Stomach smooth muscle (tissue), 2 donors: ENCODE measurements around the gene GOT1.

ENCODE experiments used
- H3K27ac ChIP-seq: one replicate; pipeline ENCODE4 v1.7.0; 2013; ENCODE audit warnings: mild to moderate bottlenecking, low read length, inconsistent platforms
- H3K27me3 ChIP-seq, 2 donors: one replicate each; pipeline ENCODE4 v1.7.0; 2013; ENCODE audit warnings: low read length in 2 of 2; ENCODE audit not compliant: insufficient read depth in 2 of 2, control insufficient read depth in 1 of 2
- H3K36me3 ChIP-seq, 2 donors: one replicate each; pipeline ENCODE4 v1.7.0; 2013; ENCODE audit warnings: low read length in 2 of 2; ENCODE audit not compliant: control insufficient read depth in 2 of 2, insufficient read depth in 2 of 2
- H3K4me1 ChIP-seq: one replicate; pipeline ENCODE4 v1.7.0; 2013; ENCODE audit warnings: low read length; ENCODE audit not compliant: control insufficient read depth, insufficient read depth
- H3K4me3 ChIP-seq, 2 donors: one replicate each; pipeline ENCODE4 v1.7.0; 2013; ENCODE audit warnings: low read length in 2 of 2
- H3K9ac ChIP-seq, 2 donors: one replicate each; pipeline ENCODE4 v1.7.0; 2013; ENCODE audit warnings: low read length in 2 of 2, mild to moderate bottlenecking in 1 of 2
- H3K9me3 ChIP-seq, 2 donors: one replicate each; pipeline ENCODE4 v1.7.0; 2013; ENCODE audit warnings: low read length in 2 of 2; ENCODE audit not compliant: control insufficient read depth in 2 of 2
- donor health status: healthy.
- donor health status: Pancreatic carcinoma.

GOT1 gene

GRCh38 chr10:99422529-99423096 lies 7.8 kb downstream of the GOT1 start:
- H3K9me3 ChIP-seq = no peaks in the 10 kb centered on the region
- no peak overlapping the region for H3K4me3 ChIP-seq
- no peaks in the 10 kb centered on the region for H3K27me3 ChIP-seq
- no peak overlapping the region for H3K9ac ChIP-seq
- H3K27ac ChIP-seq = no peak overlapping the region
- H3K36me3 ChIP-seq = peaks cover 21 to 32% of the 10 kb centered on the region in 2 donors
- H3K4me1 ChIP-seq = no peaks in the 10 kb centered on the region

GRCh38 chr10:99421233-99421739 lies 9.1 kb downstream of the GOT1 start:
- Histone ChIP-seq H3K4me3 (no peak overlapping the region), H3K27me3 (no peaks in the 10 kb centered on the region), H3K4me1 (no peaks in the 10 kb centered on the region), H3K9me3 (no peaks in the 10 kb centered on the region), H3K27ac (no peak overlapping the region), H3K9ac (no peak overlapping the region), H3K36me3 (peaks cover 21 to 32% of the 10 kb centered on the region in 2 donors)

- Histone ChIP-seq H3K4me1 (no peaks in the 10 kb centered on the region), H3K36me3 (peaks cover 8 to 22% of the 10 kb centered on the region in 2 donors), H3K27me3 (no peaks in the 10 kb centered on the region), H3K4me3 (no peak overlapping the region), H3K27ac (no peak overlapping the region), H3K9me3 (no peaks in the 10 kb centered on the region), H3K9ac (no peak overlapping the region)
Observed at GRCh38 chr10:99419688-99420087, 10.7 kb downstream of the GOT1 start.

- no peaks in the 10 kb centered on the region for H3K4me1 ChIP-seq
- H3K27ac ChIP-seq = no peak overlapping the region
- H3K9ac ChIP-seq = no peak overlapping the region
- no peaks in the 10 kb centered on the region for H3K27me3 ChIP-seq
- H3K4me3 ChIP-seq = no peak overlapping the region
- no peaks in the 10 kb centered on the region for H3K9me3 ChIP-seq
- H3K36me3 ChIP-seq = peaks cover 8 to 21% of the 10 kb centered on the region in 2 donors
Observed at GRCh38 chr10:99418910-99419624, 11.4 kb downstream of the GOT1 start.

- H3K36me3 ChIP-seq = peaks cover 0 to 5% of the 10 kb centered on the region in 2 donors
- H3K4me1 ChIP-seq = no peaks in the 10 kb centered on the region
- no peak overlapping the region for H3K9ac ChIP-seq
- no peak overlapping the region for H3K27ac ChIP-seq
- no peaks in the 10 kb centered on the region for H3K9me3 ChIP-seq
- no peak overlapping the region for H3K4me3 ChIP-seq
- no peaks in the 10 kb centered on the region for H3K27me3 ChIP-seq
Observed at GRCh38 chr10:99412099-99412498, 18.3 kb downstream of the GOT1 start.

DNA sequence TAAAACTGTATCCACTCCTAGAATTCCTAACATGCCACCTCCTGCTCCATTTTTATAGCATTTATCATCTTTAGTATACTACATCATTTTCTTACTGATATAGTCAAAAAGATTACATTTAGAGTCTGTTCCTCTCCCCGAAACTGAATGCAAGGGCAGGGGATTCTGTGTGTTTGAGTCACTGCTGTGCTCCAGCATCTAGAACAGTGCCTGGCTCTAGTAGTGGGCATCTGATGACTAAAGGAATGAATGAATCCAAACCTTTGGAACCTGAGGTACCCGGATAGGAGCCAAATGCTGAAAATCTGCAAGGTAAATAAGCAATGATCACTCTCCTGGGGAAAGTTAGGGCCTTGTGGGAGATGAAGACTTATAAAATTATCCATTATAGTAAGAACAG lies 18.9 kb downstream of the GOT1 start:
- no peak overlapping the region for H3K9ac ChIP-seq
- H3K9me3 ChIP-seq = no peaks in the 10 kb centered on the region
- H3K27ac ChIP-seq = no peak overlapping the region
- no peaks in the 10 kb centered on the region for H3K27me3 ChIP-seq
- peaks cover 2 to 9% of the 10 kb centered on the region in 2 donors for H3K36me3 ChIP-seq
- no peak overlapping the region for H3K4me3 ChIP-seq
- H3K4me1 ChIP-seq = no peaks in the 10 kb centered on the region

- Histone ChIP-seq H3K4me3 (no peak overlapping the region), H3K27me3 (no peaks in the 10 kb centered on the region), H3K9me3 (no peaks in the 10 kb centered on the region), H3K27ac (no peak overlapping the region), H3K9ac (no peak overlapping the region), H3K36me3 (peaks cover 8 to 16% of the 10 kb centered on the region in 2 donors), H3K4me1 (no peaks in the 10 kb centered on the region)
Observed at GRCh38 chr10:99410876-99411275, 19.5 kb downstream of the GOT1 start.

- no peaks in the 10 kb centered on the region for H3K9me3 ChIP-seq
- no peaks in the 10 kb centered on the region for H3K4me1 ChIP-seq
- H3K4me3 ChIP-seq = no peak overlapping the region
- H3K27me3 ChIP-seq = no peaks in the 10 kb centered on the region
- H3K27ac ChIP-seq = no peak overlapping the region
- peaks cover 15 to 19% of the 10 kb centered on the region in 2 donors for H3K36me3 ChIP-seq
- H3K9ac ChIP-seq = no peak overlapping the region
Observed at GRCh38 chr10:99410146-99410545, 20.3 kb downstream of the GOT1 start.

DNA sequence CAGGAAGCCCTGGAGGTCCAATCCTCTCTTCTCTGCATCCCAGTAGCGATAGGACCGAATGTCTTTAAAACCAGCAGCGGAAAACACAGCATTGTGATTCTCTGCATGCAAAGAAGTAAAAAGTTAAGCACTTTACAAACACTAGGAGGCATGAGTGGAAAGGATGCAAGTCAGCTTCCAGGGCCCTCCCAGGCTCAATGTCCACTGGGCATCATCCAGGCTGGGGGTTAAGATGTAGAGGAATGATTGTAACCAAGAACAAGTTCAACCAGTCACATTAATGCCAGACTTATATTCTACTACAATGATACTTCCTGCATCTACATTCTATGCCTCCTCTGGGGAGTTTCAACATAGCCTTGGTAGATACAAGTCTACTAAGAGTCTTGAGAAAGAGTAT lies 24.3 kb downstream of the GOT1 start:
- no peaks in the 10 kb centered on the region for H3K9me3 ChIP-seq
- no peaks in the 10 kb centered on the region for H3K27me3 ChIP-seq
- H3K9ac ChIP-seq = no peak overlapping the region
- H3K4me3 ChIP-seq = no peak overlapping the region
- no peaks in the 10 kb centered on the region for H3K4me1 ChIP-seq
- peaks cover 37 to 44% of the 10 kb centered on the region in 2 donors for H3K36me3 ChIP-seq
- H3K27ac ChIP-seq = no peak overlapping the region

GRCh38 chr10:99403674-99404073 lies 26.8 kb downstream of the GOT1 start:
- Histone ChIP-seq H3K27me3 (no peaks in the 10 kb centered on the region), H3K4me3 (no peak overlapping the region), H3K9ac (no peak overlapping the region), H3K9me3 (no peaks in the 10 kb centered on the region), H3K27ac (no peak overlapping the region), H3K36me3 (peaks cover 44 to 47% of the 10 kb centered on the region in 2 donors), H3K4me1 (no peaks in the 10 kb centered on the region)

DNA sequence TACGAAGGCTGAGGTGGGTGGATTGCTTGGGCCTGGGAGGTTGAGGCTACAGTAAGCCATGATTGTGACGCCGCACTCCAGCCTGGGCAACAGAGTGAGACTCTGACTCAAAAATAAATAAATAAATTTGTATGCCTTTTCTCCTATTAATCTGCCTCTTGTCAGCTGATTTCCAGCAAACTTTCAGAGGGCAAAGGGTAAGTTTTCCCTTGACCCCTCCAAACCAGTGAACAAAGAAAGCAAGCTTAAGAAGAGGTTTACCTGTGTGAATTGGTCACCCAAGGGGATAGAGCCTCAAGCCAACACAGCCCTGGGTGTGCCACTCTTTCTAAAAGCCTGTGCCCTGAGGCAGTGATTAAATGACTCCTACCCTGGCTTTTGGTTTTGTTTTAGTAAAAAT lies 30.8 kb downstream of the GOT1 start:
- Histone ChIP-seq H3K4me1 (peaks cover 3% of the 10 kb centered on the region), H3K27ac (no peak overlapping the region), H3K9ac (no peak overlapping the region), H3K27me3 (no peaks in the 10 kb centered on the region), H3K9me3 (no peaks in the 10 kb centered on the region), H3K36me3 (peaks cover 36 to 48% of the 10 kb centered on the region in 2 donors), H3K4me3 (no peak overlapping the region)
